Measurements from ENCODE around the gene CD7. TPM values are rescaled to one million over a fixed set of nuclear protein-coding genes. Genes with fewer than 3 reads are reported as not detected.

Gene CD7
- total RNA-seq, 1 donor from 2014 or later, result 0.46 TPM

GRCh38 chr17:82272495-82273326 is 44.7 kb downstream of the CD7 start:
- Mint-ChIP-seq H3K27me3 (peaks cover 4% of the 10 kb centered on the region), H3K4me1 (ENCODE audit: low read depth) (peaks cover 54% of the 10 kb centered on the region), H3K36me3 (ENCODE audit: insufficient read depth) (peaks cover 26% of the 10 kb centered on the region), H3K4me3 (ENCODE audit: low read depth) (peak overlapping the region; percentile 96), H3K27ac (peak overlapping the region; percentile 100), H3K9me3 (ENCODE audit: low read depth) (no peaks in the 10 kb centered on the region)
- peak; percentile 39 for DNase-seq (ENCODE audit: low spot score, unreplicated experiment)
- no peak for TF ChIP-seq CTCF (IDR thresholded peaks at IDR 0.05; ENCODE audit: unreplicated experiment)

- H3K36me3 Mint-ChIP-seq (ENCODE audit: insufficient read depth), result peaks cover 28% of the 10 kb centered on the region
- no peak for DNase-seq (ENCODE audit: low spot score, unreplicated experiment)
- no peak for TF ChIP-seq CTCF (IDR thresholded peaks at IDR 0.05; ENCODE audit: unreplicated experiment)
- H3K27me3 Mint-ChIP-seq, result peaks cover 4% of the 10 kb centered on the region
- no peaks in the 10 kb centered on the region for H3K9me3 Mint-ChIP-seq (ENCODE audit: low read depth)
- peaks cover 57% of the 10 kb centered on the region for H3K4me1 Mint-ChIP-seq (ENCODE audit: low read depth)
- H3K4me3 Mint-ChIP-seq (ENCODE audit: low read depth), result peak overlapping the region; percentile 96
- H3K27ac Mint-ChIP-seq, result peak overlapping the region; percentile 73
These were observed 46.0 kb downstream of the CD7 start for GRCh38 chr17:82271401-82271800.

GRCh38 chr17:82270651-82271050 is 46.8 kb downstream of the CD7 start:
- peak overlapping the region; percentile 61 for H3K27ac Mint-ChIP-seq
- peak overlapping the region; percentile 96 for H3K4me3 Mint-ChIP-seq (ENCODE audit: low read depth)
- peaks cover 32% of the 10 kb centered on the region for H3K36me3 Mint-ChIP-seq (ENCODE audit: insufficient read depth)
- H3K27me3 Mint-ChIP-seq, result peaks cover 4% of the 10 kb centered on the region
- DNase-seq (ENCODE audit: low spot score, unreplicated experiment), result no peak
- no peak for TF ChIP-seq CTCF (IDR thresholded peaks at IDR 0.05; ENCODE audit: unreplicated experiment)
- no peaks in the 10 kb centered on the region for H3K9me3 Mint-ChIP-seq (ENCODE audit: low read depth)
- H3K4me1 Mint-ChIP-seq (ENCODE audit: low read depth), result peaks cover 57% of the 10 kb centered on the region

- no peak for DNase-seq (ENCODE audit: low spot score, unreplicated experiment)
- H3K27me3 Mint-ChIP-seq, result peaks cover 1% of the 10 kb centered on the region
- H3K4me3 Mint-ChIP-seq (ENCODE audit: low read depth), result peak overlapping the region; percentile 96
- H3K36me3 Mint-ChIP-seq (ENCODE audit: insufficient read depth), result peaks cover 33% of the 10 kb centered on the region
- peak overlapping the region; percentile 76 for H3K27ac Mint-ChIP-seq
- peaks cover 55% of the 10 kb centered on the region for H3K4me1 Mint-ChIP-seq (ENCODE audit: low read depth)
- no peaks in the 10 kb centered on the region for H3K9me3 Mint-ChIP-seq (ENCODE audit: low read depth)
- TF ChIP-seq CTCF (IDR thresholded peaks at IDR 0.05; ENCODE audit: unreplicated experiment), result no peak
These were observed 47.4 kb downstream of the CD7 start for GRCh38 chr17:82269882-82270500.

GRCh38 chr17:82269138-82269881 is 48.1 kb downstream of the CD7 start:
- Mint-ChIP-seq H3K4me3 (ENCODE audit: low read depth) (peak overlapping the region; percentile 52), H3K27me3 (no peaks in the 10 kb centered on the region), H3K4me1 (ENCODE audit: low read depth) (peaks cover 52% of the 10 kb centered on the region), H3K27ac (peak overlapping the region; percentile 76), H3K36me3 (ENCODE audit: insufficient read depth) (peaks cover 37% of the 10 kb centered on the region), H3K9me3 (ENCODE audit: low read depth) (no peaks in the 10 kb centered on the region)
- DNase-seq (ENCODE audit: low spot score, unreplicated experiment), result no peak
- TF ChIP-seq CTCF (IDR thresholded peaks at IDR 0.05; ENCODE audit: unreplicated experiment), result no peak

Data from progenitor cell of endocrine pancreas (in vitro differentiated cells).